ENCODE data around the gene RAD9A.

- TF ChIP-seq, protein P1, sequence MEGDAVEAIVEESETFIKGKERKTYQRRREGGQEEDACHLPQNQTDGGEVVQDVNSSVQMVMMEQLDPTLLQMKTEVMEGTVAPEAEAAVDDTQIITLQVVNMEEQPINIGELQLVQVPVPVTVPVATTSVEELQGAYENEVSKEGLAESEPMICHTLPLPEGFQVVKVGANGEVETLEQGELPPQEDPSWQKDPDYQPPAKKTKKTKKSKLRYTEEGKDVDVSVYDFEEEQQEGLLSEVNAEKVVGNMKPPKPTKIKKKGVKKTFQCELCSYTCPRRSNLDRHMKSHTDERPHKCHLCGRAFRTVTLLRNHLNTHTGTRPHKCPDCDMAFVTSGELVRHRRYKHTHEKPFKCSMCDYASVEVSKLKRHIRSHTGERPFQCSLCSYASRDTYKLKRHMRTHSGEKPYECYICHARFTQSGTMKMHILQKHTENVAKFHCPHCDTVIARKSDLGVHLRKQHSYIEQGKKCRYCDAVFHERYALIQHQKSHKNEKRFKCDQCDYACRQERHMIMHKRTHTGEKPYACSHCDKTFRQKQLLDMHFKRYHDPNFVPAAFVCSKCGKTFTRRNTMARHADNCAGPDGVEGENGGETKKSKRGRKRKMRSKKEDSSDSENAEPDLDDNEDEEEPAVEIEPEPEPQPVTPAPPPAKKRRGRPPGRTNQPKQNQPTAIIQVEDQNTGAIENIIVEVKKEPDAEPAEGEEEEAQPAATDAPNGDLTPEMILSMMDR (conservative IDR thresholded peaks at IDR 0.05; ENCODE audit: low read depth, low read length), result no peak
- TF ChIP-seq POLR2A (IDR thresholded peaks at IDR 0.05; ENCODE audit: low read depth, low read length) (peak; percentile 83), RAD21 (IDR thresholded peaks at IDR 0.05; ENCODE audit: low read length) (peak; percentile 23; the same call in 1 of the 2 replicates), SMC3 (IDR thresholded peaks at IDR 0.05; ENCODE audit: low read depth, low read length) (no peak), MXI1 (IDR thresholded peaks at IDR 0.05; ENCODE audit: borderline replicate concordance, low read depth, low read length) (peak; percentile 62)
These were observed 36.5 kb downstream of the RAD9A start, which contains the start of gene RPS6KB2 for GRCh38 chr11:67428052-67429001.
